ENCODE results near the gene KCNS1.

Gene KCNS1

DNA sequence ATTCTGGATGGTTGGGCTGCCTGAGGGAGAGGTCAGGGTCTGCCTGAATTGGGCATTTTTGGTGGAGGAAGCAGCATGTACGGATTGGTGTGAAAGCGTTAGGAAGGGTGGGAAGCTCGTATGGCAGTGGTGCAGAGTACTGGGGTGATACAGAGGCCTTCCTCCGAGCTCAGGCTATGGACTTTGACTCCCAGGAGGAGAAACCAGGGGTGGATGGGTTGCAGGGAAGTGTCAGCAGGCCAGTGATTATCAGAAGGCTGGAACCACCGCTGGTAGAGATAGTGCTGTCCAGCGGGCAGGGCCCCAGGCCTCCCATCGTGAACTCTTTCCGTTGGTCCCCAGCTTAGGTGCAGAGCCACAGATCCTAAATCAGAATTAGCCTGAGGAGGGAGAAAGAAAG lies 8.7 kb upstream of the KCNS1 start:
- DNase-seq (ENCODE audit: low read depth) = no peak

DNA sequence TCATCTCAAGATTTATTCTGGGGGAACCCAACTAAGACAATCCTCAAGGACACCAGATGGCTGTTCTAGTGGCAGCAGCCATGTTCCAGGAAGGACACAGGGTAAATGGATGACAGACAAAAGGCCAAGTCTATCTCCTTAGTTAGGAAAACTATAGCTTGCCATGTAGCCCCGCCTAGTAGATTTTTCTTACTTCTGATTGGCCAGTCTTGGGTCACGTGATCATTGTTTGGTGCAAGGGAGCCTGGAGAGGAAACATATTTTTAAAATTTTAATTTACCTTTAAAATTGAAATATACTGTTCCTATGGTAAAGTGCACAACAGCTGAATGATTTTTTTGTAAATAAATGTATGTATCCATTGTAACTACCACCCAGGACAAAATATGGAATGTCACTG lies 4.4 kb upstream of the KCNS1 start:
- DNase-seq (ENCODE audit: low read depth) = no peak

DNA sequence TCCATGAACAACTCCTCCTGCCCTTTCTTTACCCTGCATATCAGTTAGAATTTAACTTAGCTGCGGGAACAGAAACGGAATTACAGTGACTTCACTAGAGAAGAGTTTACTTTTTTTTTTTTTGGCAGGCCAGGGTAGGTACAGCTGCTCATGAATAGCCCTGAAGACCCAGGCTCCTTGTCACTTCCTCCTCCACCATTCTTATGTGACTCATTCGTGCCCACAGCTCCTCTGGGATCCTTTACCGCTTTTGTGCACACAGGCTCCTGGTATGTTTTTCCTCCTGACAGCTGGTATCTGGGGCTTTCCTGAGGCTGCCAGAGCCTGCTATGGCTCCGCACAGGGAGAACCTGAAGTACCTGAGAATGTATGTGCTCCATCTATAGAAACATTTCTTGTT lies 3.9 kb upstream of the KCNS1 start:
- no peak for DNase-seq (ENCODE audit: low read depth)

DNA sequence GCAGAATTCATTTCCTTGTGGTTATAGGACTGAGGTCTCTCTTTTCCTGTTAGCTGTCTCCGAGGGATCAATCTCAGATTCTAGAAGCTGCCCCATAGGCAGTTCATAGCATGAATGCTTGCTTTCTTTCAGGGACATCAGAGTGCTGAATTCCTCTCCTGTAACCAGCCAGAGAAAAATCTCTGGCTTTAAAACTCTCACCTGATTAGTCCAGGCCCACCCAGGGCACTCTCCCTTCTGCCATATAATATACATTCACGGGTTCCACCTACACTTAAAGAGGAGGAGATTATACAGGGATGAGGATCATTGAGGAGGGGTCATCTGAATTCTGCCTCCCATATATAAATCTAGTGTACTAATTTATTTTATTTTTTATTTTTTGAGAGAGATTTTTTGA lies 2.1 kb upstream of the KCNS1 start:
- DNase-seq (ENCODE audit: low read depth) = no peak

DNA sequence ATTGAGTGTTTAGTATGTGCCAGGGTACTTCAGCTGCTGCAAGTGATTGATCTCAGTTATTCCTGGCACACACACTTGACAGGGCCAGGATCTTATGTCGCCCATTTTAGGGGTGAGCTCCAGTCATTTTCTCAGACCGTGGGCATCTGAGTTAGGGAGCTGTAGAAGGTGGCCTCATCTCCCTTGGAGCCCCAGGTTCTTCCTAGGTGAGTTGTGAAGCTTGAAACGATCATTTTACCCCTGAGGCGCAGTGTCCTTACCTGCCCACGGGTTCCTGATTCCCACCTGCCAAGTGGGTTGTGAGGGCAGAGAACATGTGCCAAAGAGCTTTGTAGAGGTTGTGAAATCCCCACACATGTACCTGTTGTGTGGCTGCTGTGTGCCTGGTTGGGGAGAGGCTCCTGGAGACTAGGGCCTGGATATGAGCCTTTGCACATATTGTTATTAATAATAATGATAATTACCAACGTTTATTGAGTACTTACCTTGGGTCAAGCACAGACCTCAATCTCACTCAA lies 465 bp upstream of the KCNS1 start:
- DNase-seq (ENCODE audit: low read depth) = no peak

DNA sequence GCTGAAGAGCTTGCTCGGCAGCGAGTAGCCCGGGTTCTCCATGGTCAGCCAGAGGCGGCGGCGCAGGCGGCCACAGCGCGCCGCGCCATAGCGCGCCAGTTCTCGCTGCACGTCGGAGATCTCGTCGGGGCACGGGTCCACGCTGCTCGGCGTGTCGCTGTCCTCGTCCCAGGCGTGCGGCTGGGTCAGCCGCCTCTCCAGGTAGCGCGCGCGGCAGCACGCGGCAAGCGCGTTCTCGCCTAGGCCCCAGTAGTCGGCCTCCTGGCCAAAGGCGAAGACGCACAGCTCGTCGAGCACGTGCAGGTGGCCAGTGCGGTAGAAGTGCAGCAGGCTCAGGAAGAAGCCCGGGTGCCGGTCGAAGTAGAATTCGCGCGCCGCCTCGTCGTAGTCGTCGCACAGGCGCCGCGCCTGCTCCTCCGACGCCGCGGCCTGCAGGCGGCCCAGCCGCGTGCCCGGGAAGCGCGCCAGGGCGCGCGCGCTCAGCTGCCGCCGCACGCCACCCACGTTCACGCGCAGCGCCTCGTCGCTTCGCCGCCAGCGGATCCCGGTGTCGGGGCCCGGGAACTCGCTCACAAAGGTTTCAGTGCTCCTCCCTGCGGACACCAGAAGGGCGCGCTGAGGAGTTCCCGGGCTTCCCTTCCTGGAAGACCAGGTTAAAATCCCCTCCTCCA lies 2.7 kb downstream of the KCNS1 start:
- DNase-seq (ENCODE audit: low read depth) = no peak

DNA sequence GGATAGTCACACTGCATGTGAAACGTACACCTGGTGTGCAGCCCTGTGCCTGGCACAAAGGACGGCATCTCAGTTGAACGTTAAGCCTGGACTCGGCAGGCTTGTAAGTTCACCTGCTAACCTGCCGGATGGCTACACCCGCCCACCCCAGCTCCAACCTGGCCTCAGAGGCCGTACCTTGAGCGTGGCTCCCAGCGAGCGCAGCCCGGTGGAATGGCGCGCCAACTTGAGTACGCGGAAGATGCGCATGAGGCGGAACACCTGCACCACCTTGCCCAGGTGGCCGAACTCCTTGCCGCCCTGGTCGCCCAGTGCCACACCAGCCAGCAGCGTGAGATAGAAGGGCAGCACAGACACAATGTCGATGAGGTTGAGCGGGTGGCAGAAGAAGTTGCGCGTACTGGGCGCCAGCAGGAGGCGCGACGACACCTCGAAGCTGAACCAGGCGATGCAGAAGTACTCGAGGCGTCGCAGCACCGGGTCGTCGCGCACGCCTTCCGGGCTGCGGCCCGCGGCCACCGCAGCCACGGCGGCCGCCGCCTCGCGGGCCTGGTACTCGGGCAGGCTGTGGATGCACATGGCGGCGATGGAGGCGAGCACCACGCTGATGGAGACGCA lies 3.3 kb downstream of the KCNS1 start:
- peak; percentile 22 for DNase-seq (ENCODE audit: low read depth)

DNA sequence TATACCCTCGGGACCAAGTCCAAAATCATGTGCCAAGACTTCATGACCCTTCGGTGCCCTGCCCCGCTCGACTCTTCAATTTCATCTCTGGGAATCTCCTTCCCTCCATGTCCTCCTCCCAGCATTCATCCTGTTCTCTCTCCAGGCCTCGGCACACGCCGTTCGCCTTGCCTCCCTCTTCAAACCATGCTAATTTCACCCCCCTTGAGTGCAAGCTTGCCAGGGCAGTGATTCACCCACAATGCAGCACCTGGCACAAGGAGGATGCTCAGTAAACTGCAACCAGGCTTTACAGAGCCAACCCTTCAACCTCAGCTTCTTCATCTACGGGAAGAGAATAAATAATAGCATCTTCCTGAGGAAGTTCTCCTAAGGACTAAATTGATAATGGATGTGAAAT lies 4.1 kb downstream of the KCNS1 start:
- no peak for DNase-seq (ENCODE audit: low read depth)

DNA sequence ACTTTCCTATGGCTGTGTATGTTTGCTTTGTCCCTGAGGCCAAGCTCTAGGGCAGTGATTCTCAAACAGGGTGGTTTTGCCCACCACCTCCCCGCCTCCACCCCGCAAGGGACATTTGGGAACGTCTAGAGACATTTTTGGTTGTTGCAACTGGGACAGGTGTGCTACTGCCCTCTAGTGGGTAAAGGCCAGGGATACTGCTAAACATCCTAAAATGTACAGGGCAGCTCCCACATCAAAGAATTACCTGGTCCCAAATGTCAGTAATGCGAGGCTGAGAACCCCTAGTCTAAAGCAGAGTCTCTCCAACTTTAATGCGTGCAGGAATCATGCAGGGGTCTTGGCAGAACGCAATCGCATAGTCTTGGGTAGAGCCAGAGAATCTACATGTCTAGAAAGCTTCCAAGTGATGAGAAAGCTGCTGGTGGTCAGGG lies 5.1 kb downstream of the KCNS1 start:
- peak; percentile 53 for DNase-seq (ENCODE audit: low read depth)

DNA sequence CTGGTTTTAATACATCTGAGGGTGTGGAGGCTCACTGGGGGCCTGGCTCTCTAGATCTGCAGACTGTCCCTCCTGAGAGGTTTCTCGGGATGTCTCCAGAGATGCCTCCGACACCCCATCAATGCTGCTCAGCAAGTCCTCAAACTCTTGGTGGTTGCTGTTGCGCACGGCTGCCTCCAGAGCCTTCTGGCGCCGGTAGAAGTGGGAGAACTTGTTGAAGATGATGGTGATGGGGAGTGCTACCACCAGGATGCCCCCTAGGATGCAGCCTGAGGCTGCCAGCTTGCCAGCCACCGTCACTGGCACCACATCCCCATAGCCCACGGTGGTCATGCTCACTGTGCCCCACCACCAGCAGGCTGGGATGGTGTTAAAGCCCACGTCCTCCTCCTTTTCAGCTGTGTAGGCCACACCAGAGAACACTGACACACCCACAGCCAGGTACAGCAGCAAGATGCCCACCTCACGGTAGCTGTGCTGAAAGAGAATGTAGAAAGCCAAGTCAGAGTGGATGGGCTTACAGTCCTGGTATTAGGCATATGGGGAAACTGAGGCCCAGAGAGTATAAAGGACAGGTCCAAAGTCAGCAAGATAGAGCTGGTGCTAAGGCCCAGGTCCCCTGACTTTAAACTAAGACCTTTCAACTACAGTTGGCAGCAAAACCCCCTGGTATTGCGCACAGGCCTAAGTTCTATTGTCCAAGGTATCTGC lies 5.9 kb downstream of the KCNS1 start:
- no peak for DNase-seq (ENCODE audit: low read depth)

DNA sequence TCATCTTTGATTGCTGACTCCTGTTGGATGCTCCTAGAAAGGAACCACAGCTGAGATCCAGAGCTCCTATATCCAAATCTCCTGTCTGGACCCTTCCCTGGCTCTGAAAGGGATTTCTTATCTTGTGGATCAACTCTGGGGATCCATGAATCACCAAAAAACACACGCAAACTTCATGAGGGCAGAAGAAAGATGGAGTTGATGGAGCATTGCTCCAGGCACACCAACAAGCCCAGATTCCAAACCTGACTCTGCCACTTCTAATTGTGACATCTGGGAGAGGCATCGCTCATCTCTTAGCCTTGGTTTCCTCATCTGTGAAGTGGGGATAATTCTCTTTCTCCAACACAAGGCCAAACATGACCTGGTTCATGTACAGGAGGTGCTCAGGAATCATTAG lies 6.7 kb downstream of the KCNS1 start:
- DNase-seq (ENCODE audit: low read depth) = no peak

DNA sequence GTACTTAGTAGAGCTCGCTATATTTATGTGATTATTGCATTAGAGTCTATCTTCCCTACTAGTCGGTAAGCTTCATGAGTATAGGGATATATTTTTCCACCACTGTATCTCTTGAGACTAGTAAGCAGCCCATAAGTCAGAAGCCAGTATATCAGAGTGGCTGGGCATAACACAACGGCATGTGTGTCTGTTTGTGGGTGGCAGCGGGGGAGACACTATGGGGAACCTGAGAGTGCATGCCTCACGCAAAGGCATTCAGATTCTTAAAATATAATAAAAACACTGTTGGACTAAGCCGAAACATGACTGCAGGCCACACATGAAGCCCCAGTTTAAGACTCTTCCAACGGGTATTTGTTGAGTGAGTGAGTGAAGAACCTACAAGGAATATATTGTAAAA lies 8.0 kb downstream of the KCNS1 start:
- DNase-seq (ENCODE audit: low read depth) = no peak

DNA sequence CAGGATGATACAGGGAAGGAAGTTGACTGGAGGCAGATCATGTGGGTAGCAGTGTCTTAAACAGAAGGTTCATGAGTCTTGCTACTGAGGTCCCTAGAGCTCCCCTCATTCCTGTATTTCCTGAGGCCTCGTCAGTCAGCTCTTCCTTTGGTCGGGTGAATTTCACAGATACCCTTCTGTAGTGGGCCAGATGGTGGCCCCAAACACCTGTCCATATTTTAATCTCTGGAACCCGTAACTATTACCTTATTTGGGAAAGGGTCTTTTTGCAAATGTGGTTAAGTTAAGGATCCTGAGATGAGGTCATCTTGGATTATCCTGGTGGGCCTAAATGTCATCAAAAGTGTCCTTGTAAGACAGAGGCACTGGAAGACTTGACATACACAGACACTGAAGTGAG lies 9.6 kb downstream of the KCNS1 start:
- no peak for DNase-seq (ENCODE audit: low read depth)

DNA sequence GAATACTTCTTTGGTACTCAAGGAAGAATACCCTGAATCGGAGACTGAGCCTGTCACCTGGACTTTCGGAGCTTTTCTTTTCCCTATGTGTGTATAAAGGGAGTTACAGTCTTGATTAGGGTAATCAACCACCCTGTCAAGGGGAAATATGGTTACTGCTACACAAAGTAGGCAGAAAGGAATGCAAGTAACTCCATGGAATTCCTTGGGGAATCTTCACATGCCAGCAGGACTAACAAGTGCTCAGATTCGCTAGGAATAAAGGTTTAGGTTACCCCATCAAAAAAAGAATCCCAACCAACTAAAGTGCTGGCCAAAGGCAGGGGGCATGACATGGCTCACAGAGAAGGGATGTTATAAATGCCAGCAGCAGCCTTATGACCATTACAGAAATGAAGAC lies 10.4 kb downstream of the KCNS1 start:
- DNase-seq (ENCODE audit: low read depth) = no peak

DNA sequence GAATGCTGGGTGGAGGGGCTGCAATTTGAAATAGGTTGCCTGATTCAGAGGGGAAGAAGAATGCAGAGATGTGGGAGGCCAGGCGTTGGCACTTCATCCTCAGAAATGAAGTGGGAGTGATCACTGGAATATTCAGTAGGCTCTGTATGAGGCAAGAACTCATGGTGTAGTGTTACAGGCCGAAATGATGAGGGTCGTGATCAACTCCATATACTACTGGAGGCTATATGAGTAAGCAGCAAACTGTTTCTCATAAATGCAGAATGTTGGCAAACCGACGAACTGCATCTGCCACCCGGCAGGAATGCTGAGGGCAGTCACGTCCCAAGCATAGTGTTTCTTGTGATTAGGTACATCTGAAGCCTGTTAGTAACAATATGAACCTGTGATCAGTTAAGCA lies 12.7 kb downstream of the KCNS1 start:
- peak; percentile 88 for DNase-seq (ENCODE audit: low read depth)

DNA sequence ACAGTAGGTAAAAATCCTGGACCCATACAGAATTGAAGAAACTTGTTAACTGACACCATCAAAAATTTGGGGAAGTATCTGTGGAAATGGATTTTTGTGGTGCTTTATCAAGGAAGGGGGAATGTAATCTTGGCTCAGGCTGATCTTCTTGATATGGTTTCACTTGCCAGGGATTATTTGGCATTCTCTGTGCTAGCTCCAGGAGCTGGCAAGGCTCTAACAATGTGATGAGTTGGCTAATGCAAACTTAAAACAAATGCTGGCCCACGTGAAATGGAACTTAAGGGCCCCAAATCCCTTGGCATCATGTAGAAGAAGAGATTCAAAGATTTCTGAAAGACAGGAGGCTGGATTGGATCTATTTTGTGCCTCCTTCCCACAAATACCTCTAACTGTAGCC lies 13.1 kb downstream of the KCNS1 start:
- DNase-seq (ENCODE audit: low read depth) = peak; percentile 62

DNA sequence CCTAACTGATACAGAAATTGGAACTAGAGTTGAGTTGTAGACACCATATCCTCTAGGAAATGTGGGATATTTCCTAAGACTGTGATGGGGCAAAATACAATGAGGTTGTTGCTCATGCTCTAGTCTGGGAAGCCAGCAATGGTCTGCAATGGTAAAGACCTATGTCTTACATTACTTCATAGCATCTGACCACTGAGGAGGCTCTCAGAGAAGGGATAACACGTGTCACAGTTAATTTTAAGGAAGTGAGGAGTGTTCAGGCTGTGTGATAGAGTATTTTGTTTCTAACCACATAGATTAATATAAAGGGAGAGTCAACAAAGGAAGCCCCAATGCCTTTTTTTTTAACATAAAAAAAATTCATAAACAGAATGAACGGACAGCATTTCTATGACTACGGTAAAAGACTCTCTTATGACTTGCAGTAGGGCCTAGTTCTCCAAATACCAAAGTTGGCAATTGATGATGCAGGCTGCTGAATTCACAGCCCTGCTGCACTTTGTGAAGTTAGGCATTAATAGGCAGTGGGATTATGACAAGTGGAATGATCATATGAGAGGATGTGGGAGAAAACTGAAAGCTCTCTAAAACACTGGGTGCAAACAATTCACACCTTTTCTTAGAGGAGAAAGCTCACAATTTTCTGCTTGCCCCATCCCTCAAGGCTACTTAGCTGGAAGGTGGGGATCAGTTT lies 13.7 kb downstream of the KCNS1 start:
- DNase-seq (ENCODE audit: low read depth) = no peak

DNA sequence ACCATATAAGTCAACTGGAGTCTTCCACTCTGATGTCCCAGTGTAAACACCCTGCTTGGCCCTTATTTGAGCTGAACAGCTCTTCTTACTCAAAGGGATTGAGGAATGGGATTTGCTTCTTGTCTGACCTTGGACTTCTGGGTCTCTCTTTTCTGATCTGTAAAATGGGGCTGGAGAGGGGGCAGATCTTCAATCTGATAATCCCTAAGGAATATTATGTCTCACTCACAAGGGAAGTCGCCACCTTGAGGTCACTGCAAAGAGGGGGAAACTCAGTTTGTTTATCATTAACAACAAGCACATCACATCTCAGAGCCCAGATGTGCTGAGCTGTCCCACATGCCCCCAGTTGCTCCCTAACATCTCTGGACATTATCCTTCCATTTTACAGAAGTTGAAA lies 15.1 kb downstream of the KCNS1 start:
- DNase-seq (ENCODE audit: low read depth) = no peak

DNA sequence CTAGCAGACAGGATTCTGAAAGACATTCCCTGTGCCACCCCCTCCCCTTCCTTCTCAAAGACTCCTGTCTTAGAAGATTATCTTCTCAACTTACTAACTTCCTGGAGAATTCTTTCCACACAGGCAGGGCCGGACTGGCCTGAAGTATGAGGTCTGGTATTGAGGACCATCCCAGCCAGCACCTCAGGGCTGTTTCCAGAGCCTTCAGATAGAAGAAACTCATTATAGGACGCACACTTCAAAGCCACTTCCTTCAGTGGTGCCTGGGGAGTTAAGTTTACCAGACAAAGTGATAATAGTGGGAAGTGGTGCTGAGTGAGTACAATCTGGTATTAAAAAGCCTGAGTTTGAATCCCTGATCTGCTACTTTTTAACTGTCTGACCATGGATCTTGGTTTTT lies 15.6 kb downstream of the KCNS1 start:
- no peak for DNase-seq (ENCODE audit: low read depth)

DNA sequence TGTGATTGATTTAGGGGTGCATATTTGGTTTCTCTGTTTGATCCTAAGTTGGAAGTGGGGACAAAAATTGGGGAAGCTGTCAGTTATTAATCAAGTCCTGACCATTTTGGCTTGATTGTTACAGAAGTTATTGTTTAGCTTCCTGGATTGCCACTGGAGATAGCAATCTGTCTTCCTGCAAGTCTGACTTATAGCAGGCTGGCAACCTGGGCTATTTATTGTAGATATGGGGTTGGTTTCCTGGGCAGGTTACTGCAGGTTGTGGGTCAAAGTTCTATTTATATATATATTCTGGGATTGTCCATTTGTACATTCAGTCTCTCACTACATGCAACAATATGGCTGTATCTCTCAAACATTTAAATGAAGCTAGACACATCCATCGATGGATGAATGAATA lies 17.8 kb downstream of the KCNS1 start:
- DNase-seq (ENCODE audit: low read depth) = no peak

DNA sequence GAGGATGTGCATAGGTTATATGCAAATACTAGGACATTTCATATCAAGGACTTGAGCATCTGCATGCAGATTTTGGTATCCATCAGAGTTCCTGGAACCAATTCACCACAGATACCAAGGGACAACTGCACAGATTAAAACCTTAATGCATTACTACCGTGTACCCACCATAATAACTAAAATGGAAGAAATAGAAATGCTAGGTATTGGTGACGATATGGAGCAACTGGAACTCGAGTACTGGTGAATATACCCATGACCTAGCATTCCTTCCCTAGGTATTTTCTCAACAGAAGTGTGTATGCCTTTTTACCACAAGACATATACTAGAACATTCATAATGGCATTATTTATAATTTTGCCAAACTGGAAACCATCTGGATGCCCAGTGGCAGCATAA lies 18.5 kb downstream of the KCNS1 start:
- DNase-seq (ENCODE audit: low read depth) = no peak

DNA sequence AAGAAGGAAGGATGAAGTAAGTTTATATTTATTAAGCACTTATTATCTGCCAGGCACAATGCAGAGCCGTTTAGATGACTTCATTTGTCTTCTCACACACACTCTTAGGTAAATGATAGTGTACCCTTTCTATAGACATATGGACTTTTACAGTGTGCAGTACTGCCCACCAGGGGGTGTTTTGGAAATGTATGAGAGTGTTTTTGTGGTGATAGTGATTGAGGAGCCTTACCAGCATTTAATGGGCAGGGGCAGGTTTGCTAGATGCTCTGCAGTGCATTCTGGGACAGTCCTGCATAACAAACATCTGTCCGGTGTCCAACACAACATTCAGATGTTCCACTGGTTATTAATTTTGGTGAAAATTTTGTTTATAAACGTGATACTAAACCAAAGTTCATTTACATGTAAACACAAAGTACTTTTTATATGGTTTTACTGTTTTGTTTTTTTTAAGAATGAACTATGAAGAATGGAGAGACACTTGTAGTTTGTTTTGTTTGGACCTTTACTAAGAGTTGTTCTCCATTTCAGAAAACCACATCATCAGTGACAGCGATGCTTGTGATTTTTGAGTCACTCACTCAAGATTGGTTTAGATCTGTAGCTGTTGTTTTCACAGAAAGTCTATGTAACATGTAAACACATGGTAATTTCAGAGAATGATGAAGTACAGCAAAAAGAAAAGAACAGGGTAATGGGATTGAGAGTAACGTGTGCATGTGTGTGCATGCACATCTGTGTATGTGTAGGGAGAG lies 19.9 kb downstream of the KCNS1 start:
- DNase-seq (ENCODE audit: low read depth) = no peak

Measured in fibroblast of the conjunctiva (primary cell).